Liver (tissue), 9 donors: ENCODE data around the gene GJA5. TPM values are rescaled to one million over a fixed set of nuclear protein-coding genes. Genes with fewer than 3 reads are reported as not detected.

Experiments used
- DNase-seq: peaks from one replicate; pipeline ENCODE4 v3.0.0-alpha.2; 2017; ENCODE audit warnings: low spot score
- H3K27ac ChIP-seq, 2 donors: one replicate each; pipeline ENCODE4 v1.7.0; 2013; ENCODE audit warnings: inconsistent platforms in 2 of 2, low read length in 2 of 2, control low read depth in 1 of 2, low read depth in 1 of 2, mild to moderate bottlenecking in 1 of 2
- H3K27me3 ChIP-seq, 4 donors: one replicate each; pipeline versions ENCODE4 v1.6.1 to v1.7.0; 2013; ENCODE audit warnings: low read length in 3 of 4, inconsistent platforms in 1 of 4, mild to moderate bottlenecking in 1 of 4, moderate library complexity in 1 of 4; ENCODE audit not compliant: control insufficient read depth in 4 of 4, insufficient read depth in 4 of 4
- H3K36me3 ChIP-seq, 4 donors: one replicate each; pipeline versions ENCODE4 v1.6.1 to v1.7.0; 2013; ENCODE audit warnings: low read length in 3 of 4, mild to moderate bottlenecking in 3 of 4, low read depth in 1 of 4, moderate library complexity in 1 of 4; ENCODE audit not compliant: control insufficient read depth in 4 of 4, insufficient read depth in 3 of 4
- H3K4me1 ChIP-seq, 4 donors: one replicate each; pipeline versions ENCODE4 v1.6.1 to v1.7.0; 2013; ENCODE audit warnings: low read length in 3 of 4, mild to moderate bottlenecking in 3 of 4, moderate library complexity in 1 of 4; ENCODE audit not compliant: control insufficient read depth in 4 of 4, insufficient read depth in 4 of 4
- H3K4me3 ChIP-seq, 3 donors: one replicate each; pipeline versions ENCODE4 v1.6.1 to v1.7.0; 2013; ENCODE audit warnings: low read length in 3 of 3, control low read depth in 1 of 3, low read depth in 1 of 3, mild to moderate bottlenecking in 1 of 3
- H3K9ac ChIP-seq, 2 donors: one replicate each; pipeline ENCODE4 v1.7.0; 2013; ENCODE audit warnings: low read length in 2 of 2, mild to moderate bottlenecking in 2 of 2, moderate library complexity in 2 of 2, control low read depth in 1 of 2, low read depth in 1 of 2
- H3K9me3 ChIP-seq, 4 donors: one replicate each; pipeline versions ENCODE4 v1.6.1 to v1.7.0; 2013; ENCODE audit warnings: low read length in 3 of 4; ENCODE audit not compliant: control insufficient read depth in 4 of 4
- ATF3 ChIP-seq: IDR thresholded peaks from 2 replicates; pipeline ENCODE4 v1.6.1; 2016; ENCODE audit warnings: antibody characterized with exemption
- CTCF ChIP-seq: fragments of 150-350 bp; IDR thresholded peaks from 2 replicates; pipeline ENCODE4 v1.5.1; 2017; ENCODE audit warnings: improper control_type of control experiment, low read depth, low read length; ENCODE audit not compliant: missing input control
- EGR1 ChIP-seq, 2 donors: IDR thresholded peaks; 2 replicates each; pipeline ENCODE4 v1.6.1; 2016 to 2018; ENCODE audit warnings: antibody characterized with exemption in 2 of 2, low read depth in 2 of 2
- FOXA1 ChIP-seq: IDR thresholded peaks from 2 replicates; pipeline ENCODE4 v1.6.1; 2016; ENCODE audit warnings: antibody characterized with exemption
- FOXA2 ChIP-seq: IDR thresholded peaks from 2 replicates; pipeline ENCODE4 v1.6.1; 2016; ENCODE audit warnings: antibody characterized with exemption
- GABPA ChIP-seq, 2 donors: IDR thresholded peaks in 1 of 2; conservative IDR thresholded peaks in 1 of 2; 2 replicates each; pipeline ENCODE4 v1.6.1; 2016; ENCODE audit warnings: antibody characterized with exemption in 2 of 2, mild to moderate bottlenecking in 1 of 2, moderate library complexity in 1 of 2
- HNF4A ChIP-seq, 2 donors: conservative IDR thresholded peaks; 2 replicates each; pipeline ENCODE4 v1.6.1; 2016; ENCODE audit warnings: antibody characterized with exemption in 2 of 2, mild to moderate bottlenecking in 2 of 2
- HNF4G ChIP-seq: IDR thresholded peaks from 2 replicates; pipeline ENCODE4 v1.6.1; 2016; ENCODE audit warnings: antibody characterized with exemption
- JUND ChIP-seq, 2 donors: IDR thresholded peaks; 2 replicates each; pipeline ENCODE4 v1.6.1; 2016; ENCODE audit warnings: antibody characterized with exemption in 2 of 2
- MAX ChIP-seq: IDR thresholded peaks from 2 replicates; pipeline ENCODE4 v1.6.1; 2016; ENCODE audit warnings: antibody characterized with exemption
- NR2F2 ChIP-seq: IDR thresholded peaks from 2 replicates; pipeline ENCODE4 v1.6.1; 2016; ENCODE audit warnings: antibody characterized with exemption
- RAD21 ChIP-seq, 2 donors: IDR thresholded peaks; 2 replicates each; pipeline ENCODE4 v1.6.1; 2016; ENCODE audit warnings: antibody characterized with exemption in 2 of 2, mild to moderate bottlenecking in 2 of 2
- RXRA ChIP-seq, 2 donors: IDR thresholded peaks; 2 replicates each; pipeline ENCODE4 v1.6.1; 2017 to 2018; ENCODE audit warnings: antibody characterized with exemption in 2 of 2, mild to moderate bottlenecking in 1 of 2
- SP1 ChIP-seq: IDR thresholded peaks from 2 replicates; pipeline ENCODE4 v1.6.1; 2018; ENCODE audit warnings: antibody characterized with exemption, mild to moderate bottlenecking
- TAF1 ChIP-seq: conservative IDR thresholded peaks from 2 replicates; pipeline ENCODE4 v1.6.1; 2016; ENCODE audit warnings: antibody characterized with exemption, mild to moderate bottlenecking
- WGBS: extraction: QIAGEN DNeasy Blood & Tissue Kit; methylation state at CpG from one replicate; pipeline ENCODE4 v1.1.7; 2013; 5-methylcytosine and 5-hydroxymethylcytosine counted together
- polyA plus RNA-seq, 2 donors: library from polyadenylated mRNA; stranded (reverse) in 1 of 2; unstranded in 1 of 2; fragments of 200-250 nt in 1 of 2; fragments of >200 nt in 1 of 2; fragmentation: Nextera tagmentation in 1 of 2; extraction: Ambion mirVana in 1 of 2; gene quantifications; one replicate each; pipeline versions ENCODE4 v1.2.1 to v1.2.3, GENCODE V29; 2013 to 2015
- total RNA-seq, 2 donors: library from RNA; depleted of rRNA; stranded (reverse); fragments of >200 nt; gene quantifications; one replicate each; pipeline ENCODE4 v1.2.3, GENCODE V29; 2014
- TF ChIP-seq, protein P1 (sequence below): IDR thresholded peaks from 2 replicates; pipeline ENCODE4 v1.6.1; 2016; ENCODE audit warnings: antibody characterized with exemption, mild to moderate bottlenecking
- donor health status: healthy.
- donor health status: healthy.
- donor health status: healthy.
- donor health status: healthy.
- donor health status: healthy.

GJA5 gene
- total and polyA plus RNA-seq, 4 donors = 0.70 to 1.8 (median 1.3) TPM

GRCh38 chr1:147798731-147799130 lies 38.3 kb upstream of the GJA5 start:
- TF ChIP-seq FOXA1 (no peak), ATF3 (no peak), EGR1 (IDR thresholded peaks at IDR 0.05; ENCODE audit: low read depth in 2 of 2) (no peak), RXRA (IDR thresholded peaks at IDR 0.05) (no peak), HNF4G (no peak), MAX (no peak), JUND (IDR thresholded peaks at IDR 0.05) (no peak), CTCF (no peak), TAF1 (no peak), GABPA (IDR thresholded peaks at IDR 0.05 in 1 of 2, conservative IDR thresholded peaks at IDR 0.05 in 1 of 2) (no peak), RAD21 (IDR thresholded peaks at IDR 0.05) (no peak), SP1 (no peak), FOXA2 (no peak), NR2F2 (no peak), HNF4A (conservative IDR thresholded peaks at IDR 0.05) (no peak)
- TF ChIP-seq, protein P1, sequence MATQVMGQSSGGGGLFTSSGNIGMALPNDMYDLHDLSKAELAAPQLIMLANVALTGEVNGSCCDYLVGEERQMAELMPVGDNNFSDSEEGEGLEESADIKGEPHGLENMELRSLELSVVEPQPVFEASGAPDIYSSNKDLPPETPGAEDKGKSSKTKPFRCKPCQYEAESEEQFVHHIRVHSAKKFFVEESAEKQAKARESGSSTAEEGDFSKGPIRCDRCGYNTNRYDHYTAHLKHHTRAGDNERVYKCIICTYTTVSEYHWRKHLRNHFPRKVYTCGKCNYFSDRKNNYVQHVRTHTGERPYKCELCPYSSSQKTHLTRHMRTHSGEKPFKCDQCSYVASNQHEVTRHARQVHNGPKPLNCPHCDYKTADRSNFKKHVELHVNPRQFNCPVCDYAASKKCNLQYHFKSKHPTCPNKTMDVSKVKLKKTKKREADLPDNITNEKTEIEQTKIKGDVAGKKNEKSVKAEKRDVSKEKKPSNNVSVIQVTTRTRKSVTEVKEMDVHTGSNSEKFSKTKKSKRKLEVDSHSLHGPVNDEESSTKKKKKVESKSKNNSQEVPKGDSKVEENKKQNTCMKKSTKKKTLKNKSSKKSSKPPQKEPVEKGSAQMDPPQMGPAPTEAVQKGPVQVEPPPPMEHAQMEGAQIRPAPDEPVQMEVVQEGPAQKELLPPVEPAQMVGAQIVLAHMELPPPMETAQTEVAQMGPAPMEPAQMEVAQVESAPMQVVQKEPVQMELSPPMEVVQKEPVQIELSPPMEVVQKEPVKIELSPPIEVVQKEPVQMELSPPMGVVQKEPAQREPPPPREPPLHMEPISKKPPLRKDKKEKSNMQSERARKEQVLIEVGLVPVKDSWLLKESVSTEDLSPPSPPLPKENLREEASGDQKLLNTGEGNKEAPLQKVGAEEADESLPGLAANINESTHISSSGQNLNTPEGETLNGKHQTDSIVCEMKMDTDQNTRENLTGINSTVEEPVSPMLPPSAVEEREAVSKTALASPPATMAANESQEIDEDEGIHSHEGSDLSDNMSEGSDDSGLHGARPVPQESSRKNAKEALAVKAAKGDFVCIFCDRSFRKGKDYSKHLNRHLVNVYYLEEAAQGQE = no peak
- Histone ChIP-seq H3K9ac (no peak overlapping the region), H3K4me3 (no peak overlapping the region), H3K4me1 (no peaks in the 10 kb centered on the region), H3K9me3 (no peaks in the 10 kb centered on the region), H3K27me3 (no peaks in the 10 kb centered on the region), H3K27ac (no peak overlapping the region), H3K36me3 (no peaks in the 10 kb centered on the region)
- no peak for DNase-seq
- 64% methylated on average over 3 of the region's 3 CpGs for whole genome bisulfite sequencing

- Histone ChIP-seq H3K27me3 (no peaks in the 10 kb centered on the region), H3K4me1 (no peaks in the 10 kb centered on the region), H3K4me3 (no peak overlapping the region), H3K9ac (no peak overlapping the region), H3K27ac (no peak overlapping the region), H3K9me3 (no peaks in the 10 kb centered on the region), H3K36me3 (no peaks in the 10 kb centered on the region)
- TF ChIP-seq EGR1 (IDR thresholded peaks at IDR 0.05; ENCODE audit: low read depth in 2 of 2) (no peak), FOXA1 (no peak), NR2F2 (peak; percentile 19)
- WGBS = 57% methylated on average over 10 of the region's 10 CpGs
- no peak for DNase-seq
Observed at GRCh38 chr1:147794570-147794969, 34.2 kb upstream of the GJA5 start.
